PFSK-1 (cell line): ENCODE data around the gene SATL1.

Experiments used
- FOXP2 ChIP-seq: optimal IDR thresholded peaks from 2 replicates; pipeline ENCODE3; 2011; ENCODE audit warnings: borderline replicate concordance, control low read depth, inconsistent platforms; ENCODE audit not compliant: insufficient read depth; ENCODE audit errors: extremely low read length, extremely low read depth
- POLR2AphosphoS5 ChIP-seq: IDR thresholded peaks from 2 replicates; pipeline ENCODE4 v1.6.1; 2012; ENCODE audit warnings: low read depth, mild to moderate bottlenecking, control low read depth, low read length, moderate library complexity
- SIN3A ChIP-seq: IDR thresholded peaks from 2 replicates; pipeline ENCODE4 v1.6.1; 2012; ENCODE audit warnings: mild to moderate bottlenecking, low read length, moderate library complexity, borderline replicate concordance; ENCODE audit not compliant: insufficient read depth
- TAF1 ChIP-seq: IDR thresholded peaks from 2 replicates; pipeline ENCODE4 v1.6.1; 2012; ENCODE audit warnings: low read length, control low read depth, borderline replicate concordance; ENCODE audit not compliant: insufficient read depth
- TF ChIP-seq, protein P1 (sequence below), 2 experiments: IDR thresholded peaks; 2 replicates each; pipeline versions ENCODE4 v1.6.1 to v1.8.0; 2011 to 2012; ENCODE audit warnings: low read depth in 2 of 2, low read length in 2 of 2, control low read depth in 1 of 2, inconsistent platforms in 1 of 2, mild to moderate bottlenecking in 1 of 2, moderate library complexity in 1 of 2; ENCODE audit not compliant: insufficient read depth in 1 of 2

SATL1 gene

DNA sequence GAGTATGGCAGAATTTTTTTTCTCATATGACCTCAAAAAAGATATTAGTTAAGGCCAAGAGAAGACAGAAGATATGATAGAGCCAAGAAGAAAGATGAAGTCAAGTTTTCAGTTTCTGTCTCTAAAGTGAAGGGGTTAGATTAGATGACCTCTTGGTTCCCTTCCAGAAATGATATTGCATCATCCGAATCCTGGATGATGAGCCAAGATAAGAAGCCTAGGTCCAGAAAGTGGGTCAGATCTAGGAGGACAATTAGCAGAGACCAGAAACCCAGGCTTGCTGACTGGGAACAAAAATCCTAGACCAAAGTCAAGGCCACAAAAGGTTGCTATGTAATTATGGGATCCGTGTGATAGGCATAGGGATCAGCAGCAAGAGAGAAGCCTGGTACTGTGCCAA, 20.2 kb downstream of the SATL1 start:
- TF ChIP-seq, protein P1, sequence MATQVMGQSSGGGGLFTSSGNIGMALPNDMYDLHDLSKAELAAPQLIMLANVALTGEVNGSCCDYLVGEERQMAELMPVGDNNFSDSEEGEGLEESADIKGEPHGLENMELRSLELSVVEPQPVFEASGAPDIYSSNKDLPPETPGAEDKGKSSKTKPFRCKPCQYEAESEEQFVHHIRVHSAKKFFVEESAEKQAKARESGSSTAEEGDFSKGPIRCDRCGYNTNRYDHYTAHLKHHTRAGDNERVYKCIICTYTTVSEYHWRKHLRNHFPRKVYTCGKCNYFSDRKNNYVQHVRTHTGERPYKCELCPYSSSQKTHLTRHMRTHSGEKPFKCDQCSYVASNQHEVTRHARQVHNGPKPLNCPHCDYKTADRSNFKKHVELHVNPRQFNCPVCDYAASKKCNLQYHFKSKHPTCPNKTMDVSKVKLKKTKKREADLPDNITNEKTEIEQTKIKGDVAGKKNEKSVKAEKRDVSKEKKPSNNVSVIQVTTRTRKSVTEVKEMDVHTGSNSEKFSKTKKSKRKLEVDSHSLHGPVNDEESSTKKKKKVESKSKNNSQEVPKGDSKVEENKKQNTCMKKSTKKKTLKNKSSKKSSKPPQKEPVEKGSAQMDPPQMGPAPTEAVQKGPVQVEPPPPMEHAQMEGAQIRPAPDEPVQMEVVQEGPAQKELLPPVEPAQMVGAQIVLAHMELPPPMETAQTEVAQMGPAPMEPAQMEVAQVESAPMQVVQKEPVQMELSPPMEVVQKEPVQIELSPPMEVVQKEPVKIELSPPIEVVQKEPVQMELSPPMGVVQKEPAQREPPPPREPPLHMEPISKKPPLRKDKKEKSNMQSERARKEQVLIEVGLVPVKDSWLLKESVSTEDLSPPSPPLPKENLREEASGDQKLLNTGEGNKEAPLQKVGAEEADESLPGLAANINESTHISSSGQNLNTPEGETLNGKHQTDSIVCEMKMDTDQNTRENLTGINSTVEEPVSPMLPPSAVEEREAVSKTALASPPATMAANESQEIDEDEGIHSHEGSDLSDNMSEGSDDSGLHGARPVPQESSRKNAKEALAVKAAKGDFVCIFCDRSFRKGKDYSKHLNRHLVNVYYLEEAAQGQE (IDR thresholded peaks at IDR 0.05; ENCODE audit: insufficient read depth in 1 of 2, low read depth in 2 of 2, low read length in 2 of 2), result no peak
- TF ChIP-seq SIN3A (no peak), TAF1 (no peak), FOXP2 (no peak), POLR2AphosphoS5 (no peak)

DNA sequence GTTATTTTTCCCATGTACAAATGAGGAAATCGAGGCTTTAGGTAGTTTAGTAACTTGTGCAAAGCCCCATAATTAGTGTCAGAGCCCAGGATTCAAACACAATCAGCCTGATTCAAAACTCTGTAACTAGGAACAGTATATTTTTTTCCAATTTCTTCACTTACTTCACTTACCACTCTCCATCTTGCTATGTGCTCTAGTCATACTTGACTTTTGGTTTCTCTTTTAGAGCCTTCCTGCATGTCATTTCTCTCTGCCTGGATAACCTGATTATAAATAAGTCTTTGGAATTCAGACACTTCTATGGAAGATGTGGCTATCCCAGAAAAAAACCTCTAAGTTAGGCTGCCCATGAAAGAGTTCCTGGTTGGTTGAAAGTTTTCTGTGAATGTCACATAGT, 22.2 kb downstream of the SATL1 start:
- TF ChIP-seq POLR2AphosphoS5 (no peak), SIN3A (no peak), FOXP2 (no peak), TAF1 (no peak)
- TF ChIP-seq, protein P1 (IDR thresholded peaks at IDR 0.05; ENCODE audit: insufficient read depth in 1 of 2, low read depth in 2 of 2, low read length in 2 of 2), result no peak

DNA sequence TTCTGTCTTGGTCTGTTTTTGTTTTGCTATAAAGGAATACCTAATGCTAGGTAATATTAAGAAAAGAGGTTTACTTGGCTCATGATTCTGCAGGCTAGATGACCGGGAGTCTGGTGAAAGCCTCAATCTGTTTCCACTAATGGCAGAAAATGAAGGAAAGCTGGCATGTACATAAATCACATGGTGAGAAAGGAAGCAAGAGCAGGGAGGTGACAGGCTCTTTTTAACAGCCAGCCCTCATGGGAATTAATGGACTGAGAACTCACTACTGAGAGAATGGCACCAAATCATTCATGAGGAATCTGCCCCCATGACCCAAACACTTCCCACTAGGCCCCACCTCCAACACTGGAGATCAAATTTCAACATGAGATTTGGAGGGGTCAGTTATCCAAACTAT, 27.6 kb downstream of the SATL1 start:
- TF ChIP-seq TAF1 (no peak), POLR2AphosphoS5 (no peak), SIN3A (no peak)

DNA sequence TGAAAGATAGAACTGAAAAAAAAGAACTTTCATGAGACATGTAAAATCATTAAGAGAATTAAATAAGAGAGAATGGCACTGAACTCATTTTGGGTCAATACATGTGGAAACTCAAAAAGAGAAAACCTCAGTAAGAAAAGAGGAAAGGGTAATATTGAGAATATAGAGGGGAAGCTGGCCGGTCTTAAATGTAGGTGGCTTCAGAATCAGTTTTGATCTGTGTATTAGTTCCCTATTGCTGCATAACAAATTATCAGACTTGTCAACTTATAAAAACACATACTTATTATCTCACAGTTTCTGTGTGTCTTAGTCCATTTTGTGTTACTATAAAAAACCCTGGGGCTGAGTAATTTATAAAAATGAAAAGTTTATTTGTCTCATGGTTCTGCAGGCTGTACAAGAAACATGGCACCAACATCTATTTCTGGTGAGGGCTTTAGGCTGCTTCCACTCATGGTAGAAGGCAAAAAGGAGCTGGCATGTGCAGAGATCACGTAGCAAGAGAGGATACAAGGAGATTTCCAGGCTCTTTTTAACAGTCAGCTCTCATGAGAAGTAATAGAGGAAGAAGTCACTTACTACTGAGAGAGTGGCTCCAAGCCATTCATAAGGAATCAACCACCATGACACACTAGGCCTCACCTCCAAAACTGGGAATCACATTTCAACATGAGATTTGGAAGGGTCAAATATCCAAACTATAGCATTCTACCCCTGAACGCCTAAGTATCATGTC, 29.6 kb downstream of the SATL1 start:
- no peak for TF ChIP-seq TAF1
- TF ChIP-seq, protein P1 (IDR thresholded peaks at IDR 0.05; ENCODE audit: insufficient read depth in 1 of 2, low read depth in 2 of 2, low read length in 2 of 2), result no peak
- TF ChIP-seq FOXP2, result no peak
- no peak for TF ChIP-seq SIN3A
- no peak for TF ChIP-seq POLR2AphosphoS5

DNA sequence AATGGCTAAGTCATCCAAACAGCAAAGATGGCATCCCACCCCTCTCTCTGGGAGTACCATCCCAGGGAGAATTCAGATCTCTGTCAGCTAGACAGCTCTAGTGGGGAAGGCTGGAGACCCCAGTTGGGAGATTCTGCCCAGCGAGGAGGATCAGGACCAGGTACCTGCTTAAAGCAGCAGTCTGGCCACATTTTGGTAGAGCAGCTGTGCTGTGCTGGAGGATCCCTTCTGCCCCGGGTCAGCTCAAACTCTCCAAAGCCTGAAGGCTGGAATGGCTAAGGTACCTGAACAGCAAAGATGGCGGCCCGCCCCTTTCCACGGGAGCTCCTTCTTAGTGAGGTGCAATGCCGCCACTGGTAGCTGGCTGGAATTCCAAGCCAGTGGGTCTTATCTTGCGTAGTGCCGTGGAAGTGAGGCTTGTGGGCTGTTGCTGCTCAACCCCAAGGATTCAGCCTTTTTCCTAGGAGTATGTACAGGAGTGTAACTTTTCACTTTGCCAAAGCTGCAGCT, 40.1 kb downstream of the SATL1 start:
- TF ChIP-seq SIN3A, result no peak
- TF ChIP-seq POLR2AphosphoS5, result no peak
- TF ChIP-seq FOXP2, result no peak
- no peak for TF ChIP-seq TAF1
- TF ChIP-seq, protein P1 (IDR thresholded peaks at IDR 0.05; ENCODE audit: insufficient read depth in 1 of 2, low read depth in 2 of 2, low read length in 2 of 2), result no peak
